CD4-positive, alpha-beta T cell treated with Interleukin-6 for 4 hours (primary cell): ENCODE results near the gene LEF1.
A peak's percentile ranks its signal among the peaks of the same experiment; 100 is the strongest.
"Not testable (repeated sequence)": the region's sequence is repeated elsewhere in the genome, so short reads cannot be mapped to it uniquely, and the experiment has no call there.

Experiments
- DNase-seq: peaks from one replicate; pipeline ENCODE4 v3.0.0-alpha.2; 2020; ENCODE audit warnings: mixed read lengths

LEF1 gene

DNA sequence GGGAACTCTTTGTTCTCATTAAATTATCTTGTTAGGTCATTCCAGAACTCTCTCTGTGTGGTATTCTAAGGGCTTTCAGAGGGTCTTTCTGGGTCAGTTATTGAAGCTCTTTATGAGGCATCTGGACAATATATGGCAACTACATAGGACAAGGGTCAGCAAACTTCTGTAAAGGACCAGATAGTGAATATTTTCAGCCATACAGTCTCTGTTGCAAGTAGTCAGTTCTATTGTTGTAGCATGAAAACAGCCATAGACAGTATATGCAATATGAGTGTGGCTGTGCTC, 143.9 kb downstream of the LEF1 start:
- DNase-seq: no peak

GRCh38 chr4:108024085-108024877, 144.5 kb downstream of the LEF1 start:
- no peak for DNase-seq

- DNase-seq: no peak
Measured at GRCh38 chr4:108018884-108019187, 149.9 kb downstream of the LEF1 start.

DNA sequence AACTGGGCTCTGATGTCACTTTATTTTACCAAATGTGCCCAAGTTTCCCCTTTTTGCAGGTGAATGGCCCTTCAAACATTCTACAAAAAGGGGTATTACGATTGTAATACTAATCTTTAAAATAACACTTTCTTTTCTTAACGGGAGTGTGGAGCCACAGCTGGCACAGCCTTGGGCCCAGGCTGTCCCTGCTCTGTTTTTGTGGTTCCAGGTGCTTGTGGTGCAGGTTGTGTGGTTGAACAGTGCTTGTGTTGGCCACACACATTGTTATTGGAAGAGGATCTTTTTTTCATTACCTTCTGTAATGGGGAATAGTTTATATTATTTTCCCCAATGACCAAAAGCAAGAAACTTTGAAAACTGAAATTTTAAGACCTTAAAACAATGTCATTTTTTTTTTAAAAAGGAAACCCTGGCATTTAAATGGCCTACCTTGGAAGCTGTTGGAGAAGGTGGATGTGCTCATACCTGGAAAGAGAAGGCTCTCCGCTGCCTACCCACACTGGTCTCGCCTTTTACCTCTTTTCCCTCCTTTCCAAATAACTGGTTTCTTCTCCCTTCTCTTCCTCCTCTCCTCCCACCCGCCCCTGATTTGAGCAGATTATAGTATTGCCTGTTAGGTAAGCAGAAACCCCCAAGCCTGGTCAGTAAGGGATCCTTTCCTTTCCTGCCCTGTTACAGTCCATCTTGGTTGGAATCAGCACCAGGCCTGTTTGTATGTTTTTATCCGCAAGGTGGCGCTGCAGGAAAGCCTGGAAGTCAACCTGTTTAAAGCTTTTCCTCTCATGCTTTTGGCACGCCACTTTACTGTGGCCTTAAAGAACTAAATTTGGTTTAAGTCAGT, 150.5 kb downstream of the LEF1 start:
- peak; percentile 89 for DNase-seq

DNA sequence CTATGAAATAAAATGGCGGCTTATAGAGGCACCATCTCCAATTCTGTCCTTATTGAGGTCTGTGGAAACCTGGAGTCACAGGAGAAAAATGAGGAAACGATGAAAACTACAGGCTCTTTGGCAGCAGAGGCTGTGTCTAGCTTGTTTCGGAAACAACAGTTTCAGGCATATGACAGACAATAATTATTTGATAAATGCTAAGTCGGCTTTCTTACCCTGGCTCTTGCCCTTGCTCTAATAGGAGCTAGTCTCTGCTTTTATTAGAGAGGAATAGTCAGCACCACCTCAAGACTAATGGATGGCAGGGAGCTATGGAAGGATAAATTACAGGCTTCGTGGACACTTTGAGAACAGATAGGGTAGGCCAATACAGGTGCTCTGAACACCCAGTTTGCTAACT, 154.8 kb downstream of the LEF1 start:
- no peak for DNase-seq

DNA sequence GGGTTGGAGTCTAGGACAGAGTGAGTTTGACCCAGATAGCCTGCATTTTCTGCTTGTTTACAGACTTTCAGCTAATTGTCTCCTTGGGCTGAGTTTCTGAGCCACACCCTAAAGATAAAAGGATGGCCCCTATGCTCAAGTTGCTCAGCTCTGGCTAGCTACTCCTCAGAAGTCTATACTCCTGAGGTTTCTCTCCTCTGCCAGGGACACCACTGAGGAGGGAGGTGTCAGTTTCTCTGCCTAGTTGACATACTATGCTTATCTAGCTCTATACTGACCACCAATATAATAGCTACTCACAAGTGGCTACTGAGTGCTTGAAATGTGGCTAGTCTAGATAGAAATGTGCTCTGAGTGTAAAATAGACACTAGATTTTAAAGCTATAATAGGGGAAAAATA, 155.4 kb downstream of the LEF1 start:
- DNase-seq: no peak

DNA sequence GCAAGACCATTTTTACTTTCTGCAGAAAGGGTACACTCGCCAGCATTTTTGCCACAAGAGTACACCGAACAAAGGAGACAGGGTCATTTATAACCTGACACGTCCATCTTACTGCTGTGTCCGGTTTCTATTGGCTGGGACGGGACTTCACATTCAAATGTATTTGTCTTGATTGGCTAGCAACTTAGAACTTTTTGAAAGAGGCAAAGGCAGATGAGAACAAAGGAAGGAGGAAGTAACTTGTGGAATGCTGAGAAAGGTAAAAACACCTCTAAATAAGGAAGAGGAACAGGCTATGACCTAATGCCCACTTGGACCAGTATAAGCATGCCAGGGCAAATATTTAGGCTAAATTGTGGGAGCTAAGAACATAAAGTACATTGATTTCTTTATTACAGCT, 156.3 kb downstream of the LEF1 start:
- DNase-seq: not testable (repeated sequence)

GRCh38 chr4:108010167-108010566, 158.6 kb downstream of the LEF1 start:
- no peak for DNase-seq

DNA sequence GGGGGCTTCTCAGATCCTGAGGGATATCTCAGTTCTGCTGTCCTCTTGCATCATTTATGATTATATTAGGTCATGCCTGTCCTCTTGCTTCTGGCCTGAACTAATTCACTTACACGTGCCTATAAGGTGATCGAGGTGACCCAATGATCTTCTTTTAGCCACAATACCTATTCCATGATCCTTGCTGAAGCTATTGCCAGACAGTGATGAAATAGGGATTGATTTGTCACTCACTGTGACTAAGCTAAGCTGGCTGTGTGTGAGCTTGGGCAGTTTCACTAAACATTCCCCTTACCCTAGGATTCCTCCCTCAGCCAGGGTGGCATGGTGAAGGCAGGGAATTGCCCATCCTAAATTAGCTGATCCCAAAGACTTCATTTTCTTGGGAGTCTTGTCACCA, 160.0 kb downstream of the LEF1 start:
- DNase-seq: no peak

- no peak for DNase-seq
Measured at GRCh38 chr4:108007984-108008383, 160.7 kb downstream of the LEF1 start.

- DNase-seq: no peak
Measured at GRCh38 chr4:108006361-108006760, 162.4 kb downstream of the LEF1 start.

GRCh38 chr4:108005807-108006206, 162.9 kb downstream of the LEF1 start:
- no peak for DNase-seq

DNA sequence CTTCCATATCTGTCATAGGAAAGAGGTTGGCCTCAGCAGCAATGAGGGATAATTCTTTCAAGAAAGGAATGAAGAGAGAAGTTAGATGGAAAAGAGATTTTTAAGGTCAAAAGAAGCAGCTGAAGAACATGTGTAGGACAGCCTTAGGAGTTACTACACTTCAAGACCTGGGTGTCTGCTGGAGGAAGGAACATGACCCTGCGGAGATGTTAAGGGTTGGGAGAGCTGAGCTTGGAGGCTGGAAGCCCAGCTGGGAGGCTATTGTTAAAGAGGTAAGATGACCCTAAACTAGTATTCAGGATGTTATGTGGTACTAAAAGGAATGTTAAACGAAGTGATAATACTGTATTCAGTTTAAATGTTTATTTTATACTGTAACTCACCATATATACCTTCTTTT, 164.1 kb downstream of the LEF1 start:
- DNase-seq: no peak

- no peak for DNase-seq
Measured at GRCh38 chr4:108003982-108004515, 164.7 kb downstream of the LEF1 start.

- no peak for DNase-seq
Measured at GRCh38 chr4:108001540-108002135, 167.1 kb downstream of the LEF1 start.

DNA sequence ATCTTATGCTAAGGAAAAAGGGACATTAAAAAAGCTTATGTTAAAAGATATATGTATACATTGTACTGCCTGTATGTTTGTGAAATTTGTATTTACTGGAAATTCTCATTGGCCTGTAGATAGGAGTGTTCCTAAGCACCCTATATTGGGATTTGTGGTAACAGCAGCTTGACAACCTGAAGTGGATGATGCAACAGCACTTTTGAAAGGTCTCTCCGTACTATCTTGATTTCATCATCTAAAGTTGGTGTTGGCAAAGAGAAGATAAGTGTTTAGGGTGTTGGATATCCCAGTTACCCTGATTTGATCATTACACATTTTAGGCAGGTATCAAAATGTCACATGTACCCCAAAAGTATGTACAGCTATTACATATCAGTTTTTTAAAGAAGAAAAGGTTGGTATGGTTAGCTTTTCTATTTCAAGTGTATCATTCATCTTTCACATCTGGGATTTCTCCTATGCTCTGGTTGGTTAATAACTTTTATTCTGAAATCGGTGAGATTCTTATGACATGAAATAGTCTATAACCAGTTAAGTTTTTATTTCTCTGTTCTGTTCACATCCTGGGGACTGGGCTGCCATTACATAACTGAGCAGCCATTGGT, 168.7 kb downstream of the LEF1 start:
- no peak for DNase-seq

DNA sequence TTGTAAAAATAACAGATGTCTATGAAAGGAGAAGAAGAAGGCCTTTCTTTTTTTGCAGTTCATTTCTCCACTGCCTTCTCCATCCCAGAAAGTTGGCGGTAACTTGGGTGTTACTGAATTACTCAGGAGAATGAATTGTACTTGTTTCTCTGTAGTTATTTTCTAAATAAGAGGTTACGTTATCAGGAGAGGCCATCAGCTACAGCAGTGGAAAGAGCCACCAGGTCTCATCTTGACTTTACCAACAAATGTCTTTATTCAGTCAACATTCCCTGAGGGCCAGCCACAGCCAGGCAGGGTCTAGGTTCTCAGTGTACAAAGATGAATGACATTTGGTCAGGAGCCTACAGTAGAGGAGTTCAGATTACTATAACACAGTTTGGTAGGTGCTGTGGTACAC, 170.9 kb downstream of the LEF1 start:
- no peak for DNase-seq
